ENCODE data around the gene CDCA3.

- no peak for TF ChIP-seq CTCF (IDR thresholded peaks at IDR 0.05)
- no peak for TF ChIP-seq POLR2A (IDR thresholded peaks at IDR 0.05)
These were observed 19.0 kb downstream of the CDCA3 start for GRCh38 chr12:6832125-6832524.
